Fibroblast of villous mesenchyme (primary cell): ENCODE results near the gene VEPH1. TPM values are rescaled to one million over a fixed set of nuclear protein-coding genes. Genes with fewer than 3 reads are reported as not detected.

Experiments
- DNase-seq: peaks from one replicate; pipeline ENCODE4 v3.0.0-alpha.2; 2010; ENCODE audit warnings: low read depth
- H3K4me3 ChIP-seq: 2 replicates; pipeline ENCODE4 v1.5.1; 2011; ENCODE audit warnings: low read depth, mild to moderate bottlenecking, low read length
- CTCF ChIP-seq: IDR thresholded peaks from 2 replicates; pipeline ENCODE4 v1.5.1; 2012; ENCODE audit warnings: low read depth, mild to moderate bottlenecking, low read length; ENCODE audit not compliant: insufficient read depth
- total RNA-seq: library from RNA; depleted of rRNA; stranded (reverse); fragments of >200 nt; gene quantifications from 2 replicates; pipeline ENCODE4 v1.2.3, GENCODE V29; 2012

The VEPH1 gene
- total RNA-seq, 1 donor, result 8.6 TPM

DNA sequence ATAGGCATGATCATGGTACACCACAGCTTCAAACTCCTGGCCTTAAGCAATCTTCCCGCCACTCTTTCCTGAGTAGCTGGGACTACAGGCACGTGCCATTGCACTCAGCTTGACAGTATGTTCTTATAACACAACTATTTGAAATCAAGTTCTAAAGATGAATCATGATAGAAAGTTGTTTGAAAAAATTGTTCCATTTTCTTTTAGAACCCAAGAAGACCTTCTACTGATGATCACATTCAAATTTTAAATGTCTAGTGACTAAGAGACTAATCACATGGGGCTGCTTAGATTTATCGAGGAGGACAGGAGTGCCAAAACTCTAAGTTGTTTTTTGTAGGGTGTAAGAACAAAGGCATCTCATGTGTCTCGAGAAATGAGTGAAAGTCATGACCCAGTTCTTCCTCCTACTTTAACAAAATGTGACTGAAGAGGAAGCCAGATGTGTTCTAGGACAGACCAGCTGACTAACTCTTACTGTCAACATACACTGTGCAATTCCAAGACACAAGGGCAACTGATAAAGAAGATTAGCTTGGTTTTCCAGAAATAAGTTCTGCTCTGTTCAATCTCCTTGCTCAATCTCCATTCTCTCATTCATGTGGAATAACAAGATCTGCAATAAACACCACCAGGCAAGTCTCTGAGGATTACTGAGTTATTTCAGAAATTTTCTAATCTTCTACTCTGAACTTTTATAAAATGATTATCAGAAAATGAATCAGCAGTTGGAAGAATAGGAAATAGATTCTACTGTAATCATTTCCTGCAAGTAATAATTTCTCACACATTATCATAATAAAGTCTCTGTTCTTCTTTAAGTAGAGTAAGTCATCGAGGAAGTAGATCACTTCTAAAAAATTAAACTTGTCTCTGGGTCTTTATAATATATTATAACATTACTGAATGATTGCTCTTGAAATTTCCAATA lies 220.7 kb downstream of the VEPH1 start:
- TF ChIP-seq CTCF, result no peak
- H3K4me3 ChIP-seq, result no peak overlapping the region
- peak; percentile 95 for DNase-seq

DNA sequence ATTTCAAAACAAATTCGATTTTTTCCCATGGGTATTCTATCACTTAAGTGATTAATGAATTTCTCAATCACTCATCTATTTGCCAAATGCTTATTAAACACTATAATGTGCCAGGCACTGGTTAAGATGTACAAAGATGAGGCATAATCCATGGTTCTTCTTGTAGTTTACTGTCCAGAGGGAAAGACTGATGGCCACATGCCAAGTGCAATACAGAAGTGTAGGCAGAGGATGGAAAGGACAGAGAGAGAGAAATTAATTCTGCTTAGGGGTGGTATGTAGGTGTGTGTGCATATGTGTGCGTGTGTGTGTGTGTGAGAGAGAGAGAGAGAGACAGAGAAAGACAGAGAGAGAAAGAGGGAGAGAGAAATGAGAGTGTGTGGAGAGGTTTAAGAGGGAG lies 222.4 kb downstream of the VEPH1 start:
- no peak for TF ChIP-seq CTCF
- DNase-seq, result no peak
- H3K4me3 ChIP-seq, result no peak overlapping the region

DNA sequence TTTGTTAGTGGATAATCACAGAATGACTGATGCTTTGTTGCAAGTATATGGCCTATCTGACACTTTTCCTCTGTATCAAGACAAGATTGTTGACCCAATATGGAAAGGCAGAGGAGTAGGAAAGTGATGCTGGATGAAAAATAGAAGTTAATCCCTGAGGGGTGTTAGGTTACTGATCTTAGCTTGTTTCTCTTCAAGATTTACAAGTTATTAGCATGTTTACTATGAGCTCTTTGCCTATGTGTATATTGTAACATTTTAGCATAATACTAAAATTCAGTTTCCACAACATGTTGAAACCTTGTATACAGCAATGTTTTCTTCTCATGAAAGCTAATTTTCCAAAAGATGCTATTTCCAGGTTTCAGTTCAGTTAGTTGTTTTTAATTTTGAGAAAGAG lies 222.9 kb downstream of the VEPH1 start:
- TF ChIP-seq CTCF, result no peak

DNA sequence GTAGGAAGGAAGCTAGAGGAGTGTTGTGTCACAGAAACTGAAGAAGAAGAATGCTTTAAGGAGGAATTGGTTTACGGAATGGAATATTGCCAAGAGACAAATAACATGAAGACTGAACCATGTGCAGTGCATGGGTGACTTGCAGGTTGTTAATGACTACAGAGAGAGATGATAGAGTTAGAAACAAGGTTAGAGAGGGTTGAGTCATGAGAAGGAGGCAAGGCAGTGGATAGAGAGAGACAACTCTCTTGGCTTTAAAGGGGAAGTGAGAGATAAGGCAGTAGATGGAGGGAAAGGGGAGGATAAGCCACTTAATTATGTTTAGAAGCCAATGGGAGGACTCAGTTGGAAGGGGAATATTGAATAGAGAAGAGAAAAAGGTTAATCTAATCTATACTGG lies 224.0 kb downstream of the VEPH1 start:
- no peak overlapping the region for H3K4me3 ChIP-seq
- TF ChIP-seq CTCF, result no peak
- no peak for DNase-seq

More for the DNA sequence above, 222.9 kb downstream of the VEPH1 start:
- DNase-seq, result no peak
- H3K4me3 ChIP-seq, result no peak overlapping the region

GRCh38 chr3:157276801-157277200 lies 226.4 kb downstream of the VEPH1 start:
- no peak for DNase-seq
- TF ChIP-seq CTCF, result no peak
- H3K4me3 ChIP-seq, result no peak overlapping the region

DNA sequence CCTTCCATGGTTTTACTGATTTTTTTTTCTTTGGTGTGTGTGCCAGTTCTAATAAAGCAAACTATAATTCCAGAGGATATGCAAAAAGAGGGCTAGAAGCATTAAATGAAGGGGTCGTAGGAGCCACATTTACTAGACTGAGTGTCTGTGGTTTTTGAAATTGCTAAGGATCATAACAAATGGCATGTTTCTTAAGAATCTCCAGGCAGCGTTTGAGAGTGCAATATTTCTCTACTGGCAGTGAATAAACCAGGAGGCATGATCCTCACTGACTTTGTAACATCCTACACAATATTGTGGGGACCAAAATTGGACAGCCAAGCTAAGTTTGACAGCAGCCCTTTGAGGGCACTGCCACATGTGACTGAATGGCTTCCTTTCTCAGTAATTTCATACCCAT lies 227.4 kb downstream of the VEPH1 start:
- no peak for TF ChIP-seq CTCF
- no peak for DNase-seq
- no peak overlapping the region for H3K4me3 ChIP-seq
